ENCODE results near the gene TMC1.

Gene TMC1

DNA sequence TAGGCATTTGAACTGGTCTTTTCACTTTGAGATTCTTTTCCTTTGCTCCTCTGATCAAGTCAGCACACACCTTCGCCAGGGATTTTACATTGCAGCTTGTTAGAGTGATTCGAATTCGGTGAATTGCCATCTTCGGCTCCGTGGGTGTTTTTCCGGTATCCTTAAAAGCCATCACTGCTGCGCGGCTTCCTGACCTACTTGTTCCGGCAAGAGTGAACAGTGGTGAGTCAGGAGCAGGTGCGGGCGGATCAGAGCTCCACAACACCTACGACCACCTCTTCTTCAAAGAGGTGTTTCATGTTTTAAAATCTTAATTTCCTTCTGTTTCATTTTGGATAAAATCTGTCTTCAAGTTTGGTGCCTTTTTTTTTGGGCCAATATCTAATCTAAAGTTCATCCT is 134.6 kb downstream of the TMC1 start:
- no peaks in the 10 kb centered on the region for H3K9me3 Mint-ChIP-seq
- peaks cover 4% of the 10 kb centered on the region for H3K27me3 Mint-ChIP-seq
- no peak overlapping the region for H3K27ac Mint-ChIP-seq
- H3K4me1 Mint-ChIP-seq = no peaks in the 10 kb centered on the region
- H3K4me3 Mint-ChIP-seq = no peak overlapping the region
- no peaks in the 10 kb centered on the region for H3K36me3 Mint-ChIP-seq

DNA sequence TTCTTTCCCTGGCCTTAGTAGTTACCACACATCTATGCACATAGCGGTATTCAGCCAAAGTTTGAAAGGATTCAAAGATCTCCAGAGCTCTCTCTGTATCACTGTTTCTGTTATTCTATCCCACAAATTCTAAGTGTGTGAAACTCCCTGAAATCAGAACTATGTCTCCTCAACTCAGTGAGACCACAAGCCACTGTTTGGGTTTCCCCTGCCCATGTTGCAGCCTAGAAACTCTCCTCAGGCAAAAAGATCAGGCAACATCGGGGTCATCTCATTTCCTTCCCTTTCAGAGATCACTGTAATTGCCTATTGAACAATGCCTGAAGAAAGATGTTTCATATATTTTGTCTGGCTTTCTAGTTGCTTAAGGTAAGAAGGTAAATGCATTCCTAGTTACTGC is 135.6 kb downstream of the TMC1 start:
- Mint-ChIP-seq H3K27me3 (peaks cover 1% of the 10 kb centered on the region), H3K36me3 (no peaks in the 10 kb centered on the region), H3K4me1 (no peaks in the 10 kb centered on the region), H3K4me3 (no peak overlapping the region), H3K9me3 (no peaks in the 10 kb centered on the region), H3K27ac (no peak overlapping the region)

DNA sequence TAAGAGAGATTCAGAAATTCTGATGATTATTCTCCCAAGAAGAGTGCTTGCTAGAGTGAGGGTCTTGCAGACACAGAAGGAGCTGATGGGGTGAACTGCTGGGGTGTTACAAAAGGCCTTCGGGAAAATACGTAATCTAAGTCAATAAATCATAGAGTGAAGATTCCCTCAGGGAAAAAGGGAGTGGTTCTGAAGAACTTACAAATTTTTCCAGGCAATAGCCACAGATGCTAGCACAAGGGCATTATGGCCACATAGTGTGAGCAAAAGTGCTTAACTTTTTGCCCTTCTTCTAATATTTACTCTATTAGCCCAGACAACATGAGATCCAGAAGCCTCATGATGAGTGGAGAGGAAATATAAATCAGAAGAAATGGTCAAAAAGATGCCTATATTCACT is 137.3 kb downstream of the TMC1 start:
- H3K27ac Mint-ChIP-seq = no peak overlapping the region
- H3K36me3 Mint-ChIP-seq = no peaks in the 10 kb centered on the region
- H3K4me3 Mint-ChIP-seq = no peak overlapping the region
- H3K4me1 Mint-ChIP-seq = no peaks in the 10 kb centered on the region
- H3K9me3 Mint-ChIP-seq = no peaks in the 10 kb centered on the region
- peaks cover 1% of the 10 kb centered on the region for H3K27me3 Mint-ChIP-seq

DNA sequence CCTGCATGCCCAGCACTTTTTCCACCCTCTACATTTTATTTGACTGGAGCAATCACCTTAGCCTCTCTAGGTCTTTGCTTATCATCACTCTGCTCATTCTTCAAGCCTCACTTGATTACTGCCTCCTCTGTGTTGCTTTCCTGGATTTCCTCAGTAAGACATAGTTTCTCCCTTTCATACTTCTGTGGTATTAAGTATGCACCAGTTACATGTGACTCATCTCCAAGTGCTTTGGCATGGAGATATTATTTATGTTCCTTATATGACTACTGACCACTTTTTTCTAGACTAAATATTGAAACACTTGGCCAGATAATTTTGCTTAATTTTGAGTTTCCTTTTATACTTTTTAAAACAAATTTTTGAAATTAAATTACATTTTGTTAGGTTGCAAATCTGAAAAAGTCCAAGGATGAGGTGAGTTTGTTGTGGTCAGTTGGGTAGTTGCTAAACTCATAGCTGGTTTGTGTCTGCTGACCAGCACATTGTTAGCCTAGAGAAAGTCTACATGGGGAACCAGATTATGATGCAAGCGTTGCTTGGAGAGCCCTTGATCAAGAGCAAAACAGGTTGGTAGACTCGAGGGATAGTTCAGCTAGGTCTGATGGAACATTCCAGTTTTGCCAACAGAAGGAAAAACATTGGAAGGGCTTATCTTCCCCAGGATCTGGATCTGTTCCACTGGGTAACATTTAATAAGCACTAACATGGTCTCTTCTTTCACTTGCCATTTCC is 140.2 kb downstream of the TMC1 start:
- Mint-ChIP-seq H3K4me3 (no peak overlapping the region), H3K27ac (no peak overlapping the region), H3K36me3 (no peaks in the 10 kb centered on the region), H3K27me3 (peaks cover 6% of the 10 kb centered on the region), H3K4me1 (no peaks in the 10 kb centered on the region), H3K9me3 (no peaks in the 10 kb centered on the region)

DNA sequence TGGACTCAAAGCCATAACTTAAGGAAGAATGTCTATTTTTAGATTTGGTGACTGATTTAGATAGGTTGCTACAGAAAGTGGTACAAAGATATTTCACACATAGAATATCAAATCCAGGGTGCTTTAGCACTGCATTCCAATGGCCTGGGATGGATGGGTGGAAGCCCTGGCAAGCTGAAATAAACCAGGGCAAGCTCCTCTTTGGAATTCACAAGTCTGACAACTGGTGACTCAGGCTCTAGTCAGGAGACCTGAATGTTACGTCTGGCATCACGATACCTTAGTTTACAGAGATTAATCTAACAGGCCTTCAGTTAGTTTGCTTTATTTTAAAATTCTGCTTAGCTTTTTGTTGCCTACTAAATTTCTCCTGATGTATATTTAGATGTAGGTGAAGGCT is 144.0 kb downstream of the TMC1 start:
- Mint-ChIP-seq H3K27me3 (peaks cover 11% of the 10 kb centered on the region), H3K4me1 (no peaks in the 10 kb centered on the region), H3K36me3 (no peaks in the 10 kb centered on the region), H3K4me3 (no peak overlapping the region), H3K27ac (no peak overlapping the region), H3K9me3 (no peaks in the 10 kb centered on the region)

DNA sequence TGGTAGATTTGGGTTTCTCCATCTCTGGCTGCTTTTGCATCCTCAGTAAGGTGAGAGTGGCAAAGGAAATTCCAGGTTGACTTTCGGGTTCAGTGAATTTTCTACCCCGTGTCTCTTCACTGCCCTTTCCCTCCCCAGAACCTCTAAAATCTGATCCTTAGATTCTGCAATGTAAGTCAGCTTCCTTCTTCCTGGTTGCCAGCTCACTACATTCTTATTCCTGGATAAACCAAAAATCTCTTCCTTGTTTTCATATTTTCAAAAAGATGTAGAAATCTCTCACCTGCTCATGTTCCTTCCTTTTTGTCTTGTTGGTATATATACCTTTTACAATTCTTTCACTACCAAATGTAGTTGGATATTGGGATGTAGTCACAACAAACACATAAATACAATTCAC is 145.8 kb downstream of the TMC1 start:
- no peak overlapping the region for H3K27ac Mint-ChIP-seq
- H3K36me3 Mint-ChIP-seq = no peaks in the 10 kb centered on the region
- no peaks in the 10 kb centered on the region for H3K4me1 Mint-ChIP-seq
- H3K4me3 Mint-ChIP-seq = no peak overlapping the region
- H3K27me3 Mint-ChIP-seq = peaks cover 13% of the 10 kb centered on the region
- no peaks in the 10 kb centered on the region for H3K9me3 Mint-ChIP-seq

DNA sequence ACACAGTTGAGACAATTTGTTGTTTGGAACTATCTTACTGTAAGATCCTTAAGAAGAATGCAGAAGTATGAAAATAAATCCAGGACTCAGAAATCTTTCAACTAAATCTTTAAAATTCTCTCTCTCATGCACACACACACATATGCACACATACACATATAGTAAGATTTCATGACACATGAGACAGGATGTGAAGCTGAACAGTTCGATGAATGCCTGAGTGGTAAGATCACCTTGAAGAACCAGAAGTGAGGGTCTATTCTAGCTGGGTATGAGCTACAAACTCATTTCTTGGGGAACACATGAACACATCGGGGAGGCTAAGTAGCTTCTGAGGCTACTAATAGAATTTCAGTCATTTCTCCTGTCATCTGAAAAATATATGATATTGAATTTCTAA is 153.6 kb downstream of the TMC1 start:
- Mint-ChIP-seq H3K4me1 (no peaks in the 10 kb centered on the region), H3K4me3 (no peak overlapping the region), H3K27ac (no peak overlapping the region), H3K27me3 (peaks cover 2% of the 10 kb centered on the region), H3K9me3 (no peaks in the 10 kb centered on the region), H3K36me3 (no peaks in the 10 kb centered on the region)

DNA sequence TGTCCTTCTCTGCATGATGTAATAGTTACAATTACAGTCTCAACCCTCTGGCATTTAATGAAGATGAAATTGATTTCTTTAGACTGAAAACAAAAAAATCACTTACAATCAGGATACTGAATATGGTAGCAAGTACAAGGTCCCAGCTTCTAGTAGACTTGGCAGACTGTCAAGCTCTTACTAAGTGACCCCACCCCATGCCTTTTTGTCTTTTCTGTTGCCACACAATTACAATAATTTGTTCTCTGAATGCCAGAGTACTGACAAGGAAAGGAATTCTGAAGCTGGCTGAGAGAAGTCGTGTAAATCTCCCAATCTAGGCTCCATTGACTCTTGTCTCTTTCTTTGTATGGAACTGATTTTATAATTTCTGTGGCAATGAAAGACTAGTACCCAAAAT is 154.2 kb downstream of the TMC1 start:
- no peaks in the 10 kb centered on the region for H3K36me3 Mint-ChIP-seq
- no peak overlapping the region for H3K4me3 Mint-ChIP-seq
- H3K27me3 Mint-ChIP-seq = peaks cover 3% of the 10 kb centered on the region
- no peak overlapping the region for H3K27ac Mint-ChIP-seq
- H3K4me1 Mint-ChIP-seq = no peaks in the 10 kb centered on the region
- no peaks in the 10 kb centered on the region for H3K9me3 Mint-ChIP-seq

DNA sequence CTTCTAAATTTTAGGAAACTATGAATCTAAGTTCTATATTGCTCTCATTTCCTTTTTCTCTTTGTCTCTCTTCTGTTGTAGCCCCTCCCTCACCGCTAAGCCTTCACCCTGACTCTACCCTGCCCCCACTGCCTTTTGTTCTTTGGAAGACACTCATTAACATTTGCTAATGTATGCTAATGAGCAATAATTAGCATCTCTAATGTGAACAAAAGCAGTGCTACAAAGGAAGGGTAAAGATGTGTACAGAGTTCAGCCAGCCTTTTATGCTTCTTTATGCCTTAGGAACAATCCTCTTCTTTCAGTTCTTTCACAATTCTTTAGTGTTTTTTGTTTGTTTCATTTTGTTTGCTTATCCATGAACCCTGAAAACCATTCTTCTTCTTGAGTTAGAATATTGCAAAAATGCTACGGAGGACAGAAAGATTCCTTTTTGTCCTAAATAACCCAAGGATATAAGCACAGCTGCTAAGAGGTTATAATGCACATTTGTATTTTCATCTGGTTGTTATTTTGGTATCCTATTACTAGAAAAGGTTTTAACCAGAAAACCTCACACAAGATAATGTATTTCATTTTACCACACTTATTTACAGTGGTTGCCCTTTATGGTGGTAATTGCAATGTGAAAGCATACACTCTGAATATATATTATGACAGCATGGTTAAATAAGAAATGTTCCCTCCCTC is 159.3 kb downstream of the TMC1 start:
- H3K4me1 Mint-ChIP-seq = no peaks in the 10 kb centered on the region
- peaks cover 6% of the 10 kb centered on the region for H3K27me3 Mint-ChIP-seq
- no peaks in the 10 kb centered on the region for H3K36me3 Mint-ChIP-seq
- H3K4me3 Mint-ChIP-seq = no peak overlapping the region
- no peak overlapping the region for H3K27ac Mint-ChIP-seq
- no peaks in the 10 kb centered on the region for H3K9me3 Mint-ChIP-seq

DNA sequence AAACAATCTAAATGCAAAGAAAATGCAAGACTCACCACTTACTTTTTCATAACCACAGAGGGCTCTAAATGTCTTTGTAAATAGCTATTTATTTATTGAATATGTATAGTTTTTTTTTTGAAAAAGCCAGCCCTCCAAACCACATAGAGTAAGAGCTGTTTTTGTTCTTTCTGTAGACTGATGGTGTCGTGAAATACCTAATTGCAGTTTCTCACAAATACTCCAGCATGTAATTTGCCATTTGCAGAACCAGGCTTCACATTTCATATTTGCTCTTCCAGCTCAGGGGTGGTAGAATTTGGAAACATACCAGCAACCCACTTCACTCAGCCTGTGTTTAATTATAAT is 159.8 kb downstream of the TMC1 start:
- no peaks in the 10 kb centered on the region for H3K4me1 Mint-ChIP-seq
- H3K27me3 Mint-ChIP-seq = peaks cover 8% of the 10 kb centered on the region
- no peaks in the 10 kb centered on the region for H3K36me3 Mint-ChIP-seq
- no peaks in the 10 kb centered on the region for H3K9me3 Mint-ChIP-seq
- no peak overlapping the region for H3K27ac Mint-ChIP-seq
- no peak overlapping the region for H3K4me3 Mint-ChIP-seq

DNA sequence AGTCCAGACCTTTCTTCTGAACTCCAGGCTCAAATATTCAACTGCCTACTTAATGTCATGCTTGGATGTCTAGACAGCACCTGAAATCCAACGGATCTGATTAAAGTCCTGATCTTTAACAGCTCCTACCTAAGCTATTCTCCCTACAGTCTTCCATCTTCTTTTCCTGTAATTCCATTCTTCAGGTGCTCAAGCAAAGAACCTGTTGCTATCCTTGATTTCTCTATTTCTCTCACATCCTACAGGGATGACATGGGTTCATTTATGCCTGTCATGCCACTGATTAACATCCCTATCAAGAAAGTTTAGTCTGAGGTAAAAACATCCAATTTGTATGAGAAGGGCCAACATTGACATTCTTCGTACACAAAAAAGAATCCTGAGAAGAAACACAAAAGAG is 163.2 kb downstream of the TMC1 start:
- no peaks in the 10 kb centered on the region for H3K4me1 Mint-ChIP-seq
- H3K36me3 Mint-ChIP-seq = no peaks in the 10 kb centered on the region
- H3K9me3 Mint-ChIP-seq = no peaks in the 10 kb centered on the region
- H3K27ac Mint-ChIP-seq = no peak overlapping the region
- H3K27me3 Mint-ChIP-seq = peaks cover 8% of the 10 kb centered on the region
- no peak overlapping the region for H3K4me3 Mint-ChIP-seq

DNA sequence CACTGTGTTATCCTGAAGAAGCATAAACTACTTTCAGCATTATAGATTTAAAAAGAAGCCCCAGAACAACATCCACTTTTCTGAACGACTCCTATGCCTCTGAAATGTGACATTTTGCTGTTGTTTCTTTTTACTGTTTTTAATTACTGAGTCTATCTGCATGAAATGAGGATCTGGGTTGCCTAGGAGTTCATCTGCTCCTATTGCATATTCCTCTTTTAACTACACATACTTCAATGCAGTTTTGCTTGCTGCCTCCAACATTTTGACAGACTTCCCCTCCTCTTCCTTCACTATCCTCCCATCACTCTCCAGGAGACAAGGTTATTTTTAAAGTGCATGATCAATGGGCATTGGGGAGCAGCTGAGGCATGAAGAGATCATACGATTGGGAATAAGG is 164.5 kb downstream of the TMC1 start:
- Mint-ChIP-seq H3K27ac (no peak overlapping the region), H3K9me3 (no peaks in the 10 kb centered on the region), H3K36me3 (no peaks in the 10 kb centered on the region), H3K27me3 (peaks cover 4% of the 10 kb centered on the region), H3K4me1 (no peaks in the 10 kb centered on the region), H3K4me3 (no peak overlapping the region)

DNA sequence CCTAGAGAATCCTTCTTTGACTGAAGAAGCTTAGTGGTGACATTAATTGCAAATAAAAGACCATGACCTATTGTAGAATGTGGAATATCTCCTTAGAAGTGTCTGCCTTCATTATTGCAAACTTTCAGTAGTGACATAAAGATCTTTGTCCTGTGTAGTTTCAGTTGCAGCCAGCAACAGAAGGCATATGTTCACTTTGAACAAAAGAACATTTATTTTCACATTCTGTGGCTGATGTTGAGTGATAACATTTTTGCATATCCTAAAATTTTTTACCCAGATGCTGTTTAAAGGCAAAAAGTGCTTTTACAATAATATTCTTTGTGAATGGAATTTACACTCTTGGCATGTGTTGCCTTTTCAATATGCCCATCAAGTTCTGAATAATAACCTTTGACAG is 165.9 kb downstream of the TMC1 start:
- H3K4me1 Mint-ChIP-seq = no peaks in the 10 kb centered on the region
- no peaks in the 10 kb centered on the region for H3K9me3 Mint-ChIP-seq
- no peaks in the 10 kb centered on the region for H3K36me3 Mint-ChIP-seq
- H3K27me3 Mint-ChIP-seq = peaks cover 8% of the 10 kb centered on the region
- no peak overlapping the region for H3K27ac Mint-ChIP-seq
- H3K4me3 Mint-ChIP-seq = no peak overlapping the region

DNA sequence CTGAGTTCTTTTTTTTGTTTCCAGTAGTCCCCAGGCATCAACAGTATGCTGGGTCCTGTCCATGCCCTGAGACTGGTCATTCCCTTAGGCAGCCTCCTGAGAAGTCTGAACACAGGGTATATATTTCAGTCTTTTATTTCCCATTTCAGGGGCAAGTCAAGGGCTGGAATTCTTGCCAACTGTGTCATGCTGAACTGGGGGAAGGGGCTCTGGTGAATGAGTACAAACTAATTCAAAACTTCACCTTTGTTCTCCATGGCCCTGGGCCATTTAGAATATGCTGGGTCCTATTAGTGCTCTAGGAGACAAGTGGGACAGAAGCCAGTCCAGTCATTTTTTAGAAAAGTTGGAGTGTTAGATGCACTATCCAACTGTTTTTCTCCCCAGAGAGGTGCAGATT is 170.3 kb downstream of the TMC1 start:
- H3K4me3 Mint-ChIP-seq = no peak overlapping the region
- H3K27ac Mint-ChIP-seq = no peak overlapping the region
- H3K36me3 Mint-ChIP-seq = no peaks in the 10 kb centered on the region
- peaks cover 9% of the 10 kb centered on the region for H3K27me3 Mint-ChIP-seq
- H3K4me1 Mint-ChIP-seq = no peaks in the 10 kb centered on the region
- no peaks in the 10 kb centered on the region for H3K9me3 Mint-ChIP-seq

DNA sequence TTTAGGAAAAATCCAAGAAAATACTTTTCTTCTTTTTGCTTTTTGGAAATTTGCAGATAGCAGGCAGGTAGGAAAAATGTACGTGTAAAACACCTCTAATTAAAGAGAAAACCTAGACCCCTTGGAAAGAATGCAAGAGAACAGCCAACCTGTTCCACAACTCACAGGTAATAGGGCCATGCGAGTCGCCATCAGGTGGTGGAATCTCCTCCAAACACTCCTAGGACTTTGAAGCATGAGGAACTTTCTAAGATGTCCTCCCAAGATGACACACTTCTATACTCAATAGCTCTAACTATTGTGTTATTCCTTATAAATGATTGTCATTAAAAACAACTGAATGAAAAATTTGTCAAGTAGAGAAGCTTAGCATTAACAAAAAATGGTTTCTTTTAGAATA is 174.0 kb downstream of the TMC1 start:
- H3K27me3 Mint-ChIP-seq = peaks cover 9% of the 10 kb centered on the region
- H3K4me3 Mint-ChIP-seq = no peak overlapping the region
- H3K36me3 Mint-ChIP-seq = no peaks in the 10 kb centered on the region
- no peak overlapping the region for H3K27ac Mint-ChIP-seq
- no peaks in the 10 kb centered on the region for H3K9me3 Mint-ChIP-seq
- no peaks in the 10 kb centered on the region for H3K4me1 Mint-ChIP-seq

DNA sequence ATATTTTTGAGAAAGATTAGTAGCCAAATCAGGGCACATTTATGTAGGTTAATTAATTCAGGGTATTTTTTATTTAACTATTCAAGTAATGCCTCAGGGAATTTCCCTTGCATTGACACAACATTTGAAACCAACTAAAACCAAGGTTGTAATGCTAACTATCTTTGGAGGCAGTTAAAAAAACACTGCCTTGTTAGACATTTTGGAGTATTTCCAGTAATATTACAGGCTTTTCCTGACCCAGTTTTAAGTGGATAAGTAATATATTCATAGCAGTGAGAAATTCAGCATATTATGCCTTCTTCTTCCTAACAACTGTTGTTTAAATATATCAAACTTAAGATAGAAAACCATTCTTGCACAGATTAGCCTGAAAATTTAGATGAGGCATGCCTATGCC is 175.1 kb downstream of the TMC1 start:
- H3K4me1 Mint-ChIP-seq = no peaks in the 10 kb centered on the region
- no peaks in the 10 kb centered on the region for H3K9me3 Mint-ChIP-seq
- no peak overlapping the region for H3K4me3 Mint-ChIP-seq
- peaks cover 8% of the 10 kb centered on the region for H3K27me3 Mint-ChIP-seq
- H3K36me3 Mint-ChIP-seq = no peaks in the 10 kb centered on the region
- no peak overlapping the region for H3K27ac Mint-ChIP-seq

DNA sequence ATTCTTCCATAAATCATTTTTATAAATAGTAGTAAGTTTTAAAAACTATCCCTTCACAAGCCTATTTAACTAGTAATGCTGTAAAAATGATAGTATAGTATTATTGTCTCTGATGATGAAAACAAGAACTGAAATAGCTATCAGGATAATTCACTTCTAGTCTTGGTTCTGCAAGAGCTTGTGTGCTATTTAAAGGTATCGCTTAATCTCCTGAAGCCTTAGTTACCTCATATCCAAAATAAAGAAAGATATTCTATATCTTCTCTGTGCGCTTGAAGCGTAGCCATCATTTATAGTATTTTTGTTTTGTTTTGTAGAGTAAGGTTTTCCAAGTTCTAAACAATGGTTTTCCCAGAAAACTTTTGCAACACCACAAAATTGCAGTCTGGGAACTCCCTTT is 180.1 kb downstream of the TMC1 start:
- H3K4me1 Mint-ChIP-seq = no peaks in the 10 kb centered on the region
- H3K27me3 Mint-ChIP-seq = no peaks in the 10 kb centered on the region
- no peak overlapping the region for H3K27ac Mint-ChIP-seq
- H3K36me3 Mint-ChIP-seq = no peaks in the 10 kb centered on the region
- H3K4me3 Mint-ChIP-seq = no peak overlapping the region
- no peaks in the 10 kb centered on the region for H3K9me3 Mint-ChIP-seq
